HUDEP-2 (cell line): ENCODE measurements around the gene POU2AF1.
"Not testable (repeated sequence)": the region's sequence is repeated elsewhere in the genome, so short reads cannot be mapped to it uniquely, and the experiment has no call there.

Source experiments
- DNase-seq, 76 experiments: peaks; one replicate each; lab custom pipeline; 2025; ENCODE audit not compliant: unreplicated experiment in 76 of 76; lab: John Stamatoyannopoulos, UW

Gene POU2AF1

DNA sequence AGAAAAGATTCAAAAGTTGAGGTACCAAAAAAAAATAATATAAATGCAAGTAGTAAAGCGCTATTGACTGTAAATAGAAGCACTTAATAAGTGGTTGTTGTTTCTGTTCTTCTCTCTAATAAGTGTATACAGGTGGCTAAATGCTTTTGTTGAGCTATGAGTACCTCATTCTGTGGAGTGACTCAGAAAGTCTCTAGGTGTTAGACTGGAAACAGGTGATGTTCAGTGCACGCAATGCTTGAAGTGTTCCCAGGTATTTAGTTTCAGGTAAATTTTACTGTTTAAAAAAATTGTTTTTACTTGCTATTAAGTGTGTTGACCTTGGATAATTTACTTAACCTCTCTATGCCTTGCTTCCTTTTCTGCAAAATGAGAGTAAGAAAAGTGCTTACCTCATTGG lies 56.5 kb downstream of the POU2AF1 start:
- no peak for DNase-seq

DNA sequence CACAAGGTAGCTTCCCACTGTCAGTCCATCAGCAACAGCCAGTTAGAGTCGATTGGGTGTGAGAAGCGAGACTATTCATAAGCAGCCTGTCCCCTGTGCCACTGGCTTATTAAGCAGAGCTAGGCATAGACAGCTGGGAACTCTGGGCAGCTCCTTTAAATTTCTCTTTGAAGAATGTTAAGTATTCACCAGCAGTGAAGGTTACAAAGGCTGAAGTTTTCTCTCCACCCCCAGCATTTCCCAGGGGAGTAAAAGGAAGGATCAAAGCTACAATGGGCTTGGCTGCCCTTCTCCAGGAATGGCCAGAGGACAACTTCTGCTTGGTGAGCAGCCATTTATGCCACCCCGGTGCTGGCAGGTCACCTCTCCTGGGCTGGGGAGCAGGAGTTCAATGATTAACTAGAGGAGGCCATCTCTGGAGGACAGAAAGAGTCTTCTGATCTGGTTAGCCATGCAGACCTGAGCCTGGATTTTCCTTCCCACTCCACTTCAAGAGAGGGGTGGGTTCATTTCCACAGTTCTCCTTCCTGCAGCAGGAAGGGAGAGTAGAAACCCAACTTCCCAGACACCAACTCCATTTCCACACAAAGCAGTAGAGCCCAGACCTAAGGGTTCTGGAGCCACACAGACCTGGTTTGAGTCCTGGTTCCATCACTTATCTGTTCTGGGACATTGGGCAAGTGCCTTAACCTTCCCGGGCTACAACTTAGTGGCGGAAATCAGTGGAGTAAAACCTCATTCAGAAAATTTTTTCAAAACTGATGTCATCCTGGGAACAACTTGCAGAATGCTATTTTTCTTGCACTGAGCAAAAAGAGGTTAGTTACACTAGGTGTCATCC lies 58.1 kb downstream of the POU2AF1 start:
- DNase-seq, result no peak

DNA sequence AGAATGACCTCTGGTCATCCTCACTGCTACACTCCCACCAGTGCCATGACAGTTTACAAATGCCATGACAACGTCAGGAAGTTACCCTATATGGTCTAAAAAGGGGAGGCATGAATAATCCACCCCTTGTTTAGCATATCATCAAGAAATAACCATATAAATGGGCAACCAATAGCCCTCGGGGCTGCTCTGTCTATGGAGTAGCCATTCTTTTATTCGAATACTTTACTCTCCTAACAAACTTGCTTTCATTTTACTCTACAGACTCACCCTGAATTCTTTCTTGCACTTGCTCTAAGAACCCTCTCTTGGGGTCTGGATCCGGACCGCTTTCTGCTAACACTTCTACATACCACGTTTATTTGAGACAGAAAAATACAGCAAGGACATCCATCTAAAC lies 58.9 kb downstream of the POU2AF1 start:
- not testable (repeated sequence) for DNase-seq

DNA sequence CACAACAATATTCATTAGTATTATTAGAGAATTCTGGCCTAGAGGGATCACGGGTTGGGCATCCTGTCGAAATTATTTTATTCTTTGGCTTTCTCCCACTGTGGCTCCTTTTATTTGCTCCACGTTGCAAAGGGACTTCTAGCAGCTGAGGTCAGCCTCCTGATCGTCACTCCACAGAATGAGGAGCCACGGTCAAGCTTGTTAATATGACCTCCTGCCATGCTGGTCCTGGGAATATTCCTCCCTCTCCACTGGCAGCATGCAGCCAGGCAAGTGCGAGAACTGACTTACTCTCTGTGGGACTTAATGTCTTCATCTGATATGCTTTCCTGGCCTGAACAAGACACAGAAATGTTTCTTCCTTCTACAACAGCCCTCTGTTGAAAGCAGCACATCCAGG lies 59.8 kb downstream of the POU2AF1 start:
- no peak for DNase-seq

DNA sequence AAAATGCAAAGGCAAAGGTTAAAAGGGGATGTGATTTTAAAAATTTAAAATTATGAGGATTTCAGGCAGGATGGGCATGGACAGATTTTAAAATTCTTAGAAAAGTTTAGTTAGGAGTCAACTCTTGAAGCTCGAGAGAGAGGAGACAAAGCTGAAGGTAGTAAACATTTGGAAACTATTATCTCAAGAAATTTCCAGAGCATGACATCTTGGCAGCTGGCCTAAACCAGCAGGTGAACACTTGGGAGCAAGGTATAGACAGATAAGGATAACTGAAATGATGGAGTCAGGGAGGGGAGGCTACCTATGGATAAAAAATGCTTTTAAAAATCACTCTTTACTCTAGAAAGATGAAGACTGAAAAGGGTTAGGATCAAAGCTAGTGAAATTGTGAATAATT lies 67.0 kb downstream of the POU2AF1 start:
- no peak for DNase-seq

DNA sequence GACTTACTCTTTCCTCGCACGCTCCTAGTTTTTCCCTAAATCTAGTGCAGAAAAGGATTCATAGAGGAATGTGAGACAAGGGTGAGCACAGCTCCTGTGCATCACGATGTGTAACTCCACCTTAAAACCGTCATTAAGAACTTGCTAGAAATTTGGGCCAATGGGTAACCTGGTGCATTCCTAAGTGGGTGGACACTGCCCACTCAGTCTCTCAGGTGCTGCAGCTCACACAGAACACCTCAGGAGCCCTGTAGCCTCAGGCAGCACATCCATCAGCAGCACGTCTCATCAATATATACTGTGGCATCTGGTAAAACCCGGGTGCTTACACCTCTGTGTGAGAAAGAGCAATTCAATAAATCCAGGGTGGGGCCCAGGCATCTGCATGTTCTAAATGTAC lies 68.4 kb downstream of the POU2AF1 start:
- no peak for DNase-seq

DNA sequence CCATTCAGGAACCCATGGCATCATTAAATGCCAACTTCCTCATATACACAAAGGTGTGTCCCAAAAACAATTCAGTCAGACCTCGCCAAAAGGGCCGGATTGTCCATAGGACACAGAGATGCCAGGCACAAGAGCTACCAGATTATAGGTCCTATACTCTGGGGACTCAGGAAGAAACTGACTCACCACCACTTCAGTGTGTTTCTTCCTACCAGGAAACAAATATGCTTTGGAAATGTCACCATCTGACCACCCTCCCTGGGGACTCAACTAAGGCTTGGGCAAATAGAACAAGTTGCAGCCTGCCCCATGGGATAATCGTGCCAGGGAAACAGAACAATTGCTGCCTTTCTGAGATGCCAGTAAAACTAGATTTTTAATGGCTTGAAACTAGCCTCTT lies 69.0 kb downstream of the POU2AF1 start:
- no peak for DNase-seq

DNA sequence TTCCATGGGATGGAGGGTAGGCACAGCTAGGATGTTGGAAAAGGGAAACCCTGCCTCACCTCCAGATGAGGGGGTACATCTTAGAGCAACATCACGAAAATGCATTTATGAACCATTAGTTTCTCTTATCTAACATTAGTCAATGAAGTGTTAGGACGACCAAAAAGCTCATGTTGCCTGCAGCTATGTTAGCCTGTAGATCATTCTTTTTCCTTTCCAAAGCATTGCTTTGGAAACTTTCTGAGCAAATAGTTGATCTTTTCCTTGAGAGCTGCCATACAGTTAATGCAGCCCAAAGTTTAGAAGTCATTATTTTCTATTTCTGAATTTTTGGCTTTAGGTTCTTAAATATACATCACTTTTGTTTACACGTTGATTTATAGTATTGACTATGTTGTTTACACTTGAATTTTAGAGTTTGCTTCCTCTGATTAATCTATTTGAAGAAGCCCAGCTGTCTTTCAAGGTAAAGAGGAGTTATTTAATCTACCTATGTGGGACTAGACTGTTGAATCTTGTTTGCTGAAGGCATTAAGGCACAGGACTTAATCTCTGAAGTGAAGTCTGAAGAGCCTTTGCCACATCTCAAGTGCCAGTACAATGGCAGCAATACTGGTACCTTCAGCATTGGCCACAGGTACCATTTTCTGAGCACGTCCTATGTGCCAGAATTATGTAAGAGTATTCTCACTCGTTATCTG lies 69.7 kb downstream of the POU2AF1 start:
- no peak for DNase-seq

DNA sequence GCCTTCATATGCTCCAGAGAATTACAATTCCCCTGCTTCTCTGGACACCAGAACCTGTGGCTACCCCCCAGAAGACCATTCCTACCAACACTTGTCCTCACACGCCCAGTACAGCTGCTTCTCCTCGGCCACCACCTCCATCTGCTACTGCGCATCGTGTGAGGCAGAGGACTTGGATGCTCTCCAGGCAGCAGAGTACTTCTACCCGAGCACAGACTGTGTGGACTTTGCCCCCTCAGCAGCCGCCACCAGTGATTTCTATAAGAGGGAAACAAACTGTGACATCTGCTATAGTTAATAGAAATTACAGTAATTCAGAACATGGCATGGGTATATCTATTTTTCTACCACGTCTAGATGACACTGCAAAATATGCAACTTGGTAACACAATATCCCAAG lies 70.9 kb downstream of the POU2AF1 start:
- no peak for DNase-seq

DNA sequence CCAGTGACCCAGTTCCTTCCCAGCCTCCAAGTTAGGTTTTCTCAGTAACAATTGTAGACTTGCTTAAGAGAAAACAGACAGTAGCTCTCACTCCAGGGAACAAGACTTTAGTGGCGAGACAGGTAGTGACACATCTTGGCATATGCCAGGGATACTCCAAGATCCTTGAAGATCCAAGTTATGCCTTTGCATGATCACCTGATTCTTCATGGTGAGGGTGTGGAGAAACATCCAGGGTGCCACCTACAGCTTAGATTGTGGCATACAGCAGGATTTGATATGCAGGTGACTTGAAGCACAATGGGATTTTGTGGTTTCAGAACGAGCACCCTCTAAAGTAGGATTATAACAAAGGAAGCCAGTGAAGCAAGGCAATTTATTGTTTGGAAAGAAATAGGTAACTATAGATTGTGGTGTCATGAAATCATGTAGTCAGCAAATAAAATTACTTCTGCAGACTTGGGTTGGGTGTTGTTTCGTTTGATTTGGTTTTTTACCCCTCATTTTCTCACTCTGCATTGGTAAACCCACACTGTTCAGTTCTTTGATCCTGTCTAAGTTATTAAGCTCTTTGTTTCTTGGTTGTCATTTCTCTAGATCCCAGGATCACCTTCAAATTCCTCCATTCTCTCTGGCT lies 71.5 kb downstream of the POU2AF1 start:
- no peak for DNase-seq

DNA sequence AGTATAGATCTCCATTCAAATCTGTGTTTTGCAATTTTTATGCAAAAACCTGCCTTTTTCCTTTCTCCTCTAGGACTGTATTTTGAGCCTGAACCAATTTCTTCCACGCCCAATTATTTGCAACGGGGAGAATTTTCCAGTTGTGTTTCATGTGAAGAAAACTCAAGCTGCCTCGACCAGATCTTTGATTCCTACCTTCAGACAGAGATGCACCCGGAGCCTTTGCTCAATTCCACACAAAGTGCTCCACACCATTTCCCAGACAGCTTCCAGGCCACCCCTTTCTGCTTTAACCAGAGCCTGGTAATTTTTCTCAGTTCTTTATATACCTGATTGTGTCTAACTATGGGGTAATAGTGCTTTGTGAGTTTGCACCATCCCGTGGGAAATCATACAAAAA lies 72.8 kb downstream of the POU2AF1 start:
- no peak for DNase-seq

DNA sequence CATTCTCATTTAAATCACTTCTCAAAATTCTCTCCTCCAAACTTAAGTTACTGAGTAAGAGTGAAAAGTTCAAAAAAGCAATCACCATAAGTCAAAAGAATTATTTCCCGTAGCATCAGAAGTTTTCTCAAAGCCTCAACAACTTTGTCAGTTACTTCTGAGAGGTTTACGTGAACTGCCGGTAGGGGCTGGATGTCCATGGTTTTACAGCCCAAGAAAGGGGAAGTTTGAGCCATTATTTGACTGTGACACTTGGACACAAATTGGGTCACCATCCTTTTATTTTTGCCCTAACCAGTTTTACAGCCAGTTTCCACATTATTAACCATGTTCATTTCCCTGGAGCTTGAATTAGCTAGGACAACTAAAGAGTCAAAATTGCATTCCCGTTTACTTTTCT lies 73.2 kb downstream of the POU2AF1 start:
- DNase-seq, result no peak

DNA sequence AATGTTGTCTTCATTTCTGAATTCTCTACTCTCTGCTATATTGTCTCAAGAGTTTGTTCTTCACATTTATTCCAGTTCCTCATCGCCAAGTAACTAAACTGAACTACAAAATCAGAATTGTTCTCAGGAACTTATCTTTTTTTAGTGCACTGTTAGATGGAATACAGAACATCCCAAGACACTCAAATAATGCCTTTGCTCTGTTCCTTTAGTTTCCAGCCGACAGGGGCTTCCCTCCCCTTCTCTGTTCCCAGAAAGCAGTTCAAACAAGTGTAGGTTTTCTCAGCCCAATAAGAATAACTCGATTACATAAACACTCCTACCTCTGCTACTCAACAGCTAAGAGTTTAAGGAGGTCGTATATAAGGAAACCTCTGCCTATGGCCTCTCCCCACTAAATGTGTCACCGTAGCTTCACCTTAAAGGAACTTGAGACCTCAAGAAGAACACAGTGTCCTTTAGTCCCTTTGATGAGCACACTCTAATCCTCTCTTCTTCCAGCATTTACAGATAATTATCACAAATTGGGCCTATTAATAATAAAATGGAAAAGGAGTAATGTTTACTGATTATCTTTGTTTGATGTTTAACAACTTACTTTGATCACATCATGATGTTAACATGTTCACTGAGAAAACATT lies 73.8 kb downstream of the POU2AF1 start:
- no peak for DNase-seq

DNA sequence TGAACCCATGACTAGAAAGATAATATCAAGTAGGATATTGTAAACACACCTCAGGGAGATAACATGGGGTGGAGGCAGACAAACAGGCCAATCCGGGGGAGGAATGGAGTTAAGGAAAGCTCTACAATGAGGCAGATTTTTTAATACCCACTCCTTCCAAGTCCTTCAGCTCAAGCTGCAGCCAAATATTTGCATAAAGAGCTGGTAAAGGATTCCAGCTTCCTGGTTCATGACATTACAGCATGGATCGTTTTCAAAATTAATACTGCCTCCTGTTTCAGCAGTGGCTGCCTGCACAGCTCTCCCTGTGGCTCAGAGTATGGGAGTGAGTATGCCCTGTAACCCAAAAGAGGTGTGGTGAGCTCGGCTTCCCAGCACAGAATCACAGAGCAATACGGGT lies 75.6 kb downstream of the POU2AF1 start:
- DNase-seq, result no peak

DNA sequence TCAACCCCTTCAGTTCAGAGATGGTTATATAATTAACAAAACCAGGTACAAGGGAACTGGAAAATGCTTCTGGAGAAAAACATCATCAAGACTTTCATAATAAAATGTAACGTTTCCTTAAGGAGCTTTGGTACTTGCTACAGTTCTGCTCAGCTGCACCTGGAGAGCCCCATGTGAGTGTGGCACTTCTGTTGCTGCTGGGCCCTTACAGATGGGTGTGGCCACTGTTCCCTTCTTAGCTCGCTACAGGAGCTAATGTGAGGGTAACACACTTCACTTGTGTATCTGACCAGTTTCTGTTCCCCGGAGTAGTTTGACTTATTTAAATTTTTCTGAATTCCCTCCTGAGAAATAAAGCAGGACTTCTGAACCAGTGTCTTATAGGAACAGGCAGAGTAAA lies 76.8 kb downstream of the POU2AF1 start:
- no peak for DNase-seq
